IPS-NIHi7 (cell line): ENCODE measurements around the gene BLOC1S5.
"Not testable (repeated sequence)": the region's sequence is repeated elsewhere in the genome, so short reads cannot be mapped to it uniquely, and the experiment has no call there.

Experiments
- DNase-seq: peaks from one replicate; pipeline ENCODE4 v3.0.0; 2012; ENCODE audit warnings: mixed read lengths; ENCODE audit errors: extremely low spot score

BLOC1S5 gene

GRCh38 chr6:8041913-8042583, 22.1 kb downstream of the BLOC1S5 start:
- no peak for DNase-seq

GRCh38 chr6:8034107-8034506, 30.1 kb downstream of the BLOC1S5 start:
- not testable (repeated sequence) for DNase-seq

- no peak for DNase-seq
These were observed 33.3 kb downstream of the BLOC1S5 start for GRCh38 chr6:8030920-8031319.

GRCh38 chr6:8029243-8029870, 34.8 kb downstream of the BLOC1S5 start:
- DNase-seq = no peak

GRCh38 chr6:8027965-8028651, 36.1 kb downstream of the BLOC1S5 start:
- DNase-seq = no peak

- no peak for DNase-seq
These were observed 37.4 kb downstream of the BLOC1S5 start for GRCh38 chr6:8026800-8027199.

GRCh38 chr6:8025191-8025590, 39.0 kb downstream of the BLOC1S5 start:
- no peak for DNase-seq

- no peak for DNase-seq
These were observed 40.6 kb downstream of the BLOC1S5 start for GRCh38 chr6:8023638-8024037.

- no peak for DNase-seq
These were observed 44.1 kb downstream of the BLOC1S5 start for GRCh38 chr6:8020083-8020482.

GRCh38 chr6:8017705-8018104, 46.5 kb downstream of the BLOC1S5 start:
- DNase-seq = no peak

GRCh38 chr6:8017276-8017701, 46.9 kb downstream of the BLOC1S5 start:
- no peak for DNase-seq

GRCh38 chr6:8014947-8015346, 49.2 kb downstream of the BLOC1S5 start:
- no peak for DNase-seq

- no peak for DNase-seq
These were observed 50.4 kb downstream of the BLOC1S5 start for GRCh38 chr6:8013763-8014162.

- DNase-seq = no peak
These were observed 58.0 kb downstream of the BLOC1S5 start for GRCh38 chr6:8006208-8006607.

GRCh38 chr6:8005136-8005535, 59.1 kb downstream of the BLOC1S5 start:
- no peak for DNase-seq

GRCh38 chr6:8000636-8001035, 63.6 kb downstream of the BLOC1S5 start:
- DNase-seq = no peak

- DNase-seq = no peak
These were observed 64.0 kb downstream of the BLOC1S5 start for GRCh38 chr6:8000188-8000596.

GRCh38 chr6:7999201-7999600, 65.0 kb downstream of the BLOC1S5 start:
- no peak for DNase-seq

- DNase-seq = no peak
These were observed 66.0 kb downstream of the BLOC1S5 start for GRCh38 chr6:7998103-7998725.

GRCh38 chr6:7997286-7997685, 66.9 kb downstream of the BLOC1S5 start:
- no peak for DNase-seq

- no peak for DNase-seq
These were observed 67.6 kb downstream of the BLOC1S5 start for GRCh38 chr6:7996538-7997111.

- DNase-seq = no peak
These were observed 70.2 kb downstream of the BLOC1S5 start for GRCh38 chr6:7993952-7994351.
